ENCODE data around the gene STAG1.
"Not testable (repeated sequence)": the region's sequence is repeated elsewhere in the genome, so short reads cannot be mapped to it uniquely, and the experiment has no call there.

The STAG1 gene

GRCh38 chr3:136490646-136491405 lies 261.4 kb downstream of the STAG1 start:
- no peak for DNase-seq

GRCh38 chr3:136485777-136486176 lies 266.4 kb downstream of the STAG1 start:
- no peak for DNase-seq

- DNase-seq: no peak
These were observed 275.9 kb downstream of the STAG1 start for GRCh38 chr3:136476280-136476679.

- not testable (repeated sequence) for DNase-seq
These were observed 277.3 kb downstream of the STAG1 start for GRCh38 chr3:136474876-136475275.

- DNase-seq: no peak
These were observed 278.4 kb downstream of the STAG1 start for GRCh38 chr3:136473716-136474326.

- DNase-seq: no peak
These were observed 286.9 kb downstream of the STAG1 start for GRCh38 chr3:136465296-136465695.

GRCh38 chr3:136464502-136464901 lies 287.7 kb downstream of the STAG1 start:
- no peak for DNase-seq

- DNase-seq: no peak
These were observed 289.0 kb downstream of the STAG1 start for GRCh38 chr3:136463170-136463569.

- no peak for DNase-seq
These were observed 294.4 kb downstream of the STAG1 start for GRCh38 chr3:136457793-136458192.

GRCh38 chr3:136456196-136456595 lies 296.0 kb downstream of the STAG1 start:
- no peak for DNase-seq

GRCh38 chr3:136444581-136444980 lies 307.6 kb downstream of the STAG1 start:
- no peak for DNase-seq

- no peak for DNase-seq
These were observed 315.1 kb downstream of the STAG1 start for GRCh38 chr3:136437043-136437442.

GRCh38 chr3:136434429-136434828 lies 317.7 kb downstream of the STAG1 start:
- no peak for DNase-seq

- DNase-seq: no peak
These were observed 319.5 kb downstream of the STAG1 start for GRCh38 chr3:136432685-136433084.

- no peak for DNase-seq
These were observed 324.0 kb downstream of the STAG1 start for GRCh38 chr3:136428167-136428566.

GRCh38 chr3:136427236-136427635 lies 324.9 kb downstream of the STAG1 start:
- no peak for DNase-seq

- no peak for DNase-seq
These were observed 337.7 kb downstream of the STAG1 start for GRCh38 chr3:136414476-136414875.

GRCh38 chr3:136412307-136412706 lies 339.9 kb downstream of the STAG1 start:
- DNase-seq: no peak

GRCh38 chr3:136409549-136409948 lies 342.6 kb downstream of the STAG1 start:
- no peak for DNase-seq

GRCh38 chr3:136404056-136404455 lies 348.1 kb downstream of the STAG1 start:
- no peak for DNase-seq

GRCh38 chr3:136396916-136397315 lies 355.3 kb downstream of the STAG1 start:
- DNase-seq: no peak

- DNase-seq: no peak
These were observed 361.6 kb downstream of the STAG1 start for GRCh38 chr3:136390574-136390973.

GRCh38 chr3:136387031-136387430 lies 365.1 kb downstream of the STAG1 start:
- DNase-seq: no peak

- no peak for DNase-seq
These were observed 366.7 kb downstream of the STAG1 start for GRCh38 chr3:136385457-136385856.

- DNase-seq: no peak
These were observed 371.1 kb downstream of the STAG1 start for GRCh38 chr3:136381051-136381450.

Data from NCI-H526 (cell line).